DOHH2 (cell line): ENCODE results near the gene UBE2L3.

Experiments used
- H3F3A ChIP-seq: fragments of 200-600 bp; sonication (generic), shearing (Covaris generic); 2 replicates; pipeline ENCODE4 v1.6.0; 2016; ENCODE audit warnings: antibody characterized with exemption, mild to moderate bottlenecking; ENCODE audit not compliant: control insufficient read depth, insufficient read depth
- H3K27ac ChIP-seq: fragments of 200-600 bp; sonication (generic); 2 replicates; pipeline ENCODE4 v1.5.1; 2014; ENCODE audit warnings: low read depth, mild to moderate bottlenecking, low read length, moderate library complexity
- H3K27me3 ChIP-seq: fragments of 200-600 bp; sonication (generic); 2 replicates; pipeline ENCODE4 v1.6.1; 2014; ENCODE audit warnings: mild to moderate bottlenecking, low read length, mixed read lengths; ENCODE audit not compliant: control insufficient read depth
- H3K36me3 ChIP-seq: fragments of 200-600 bp; sonication (generic); 2 replicates; pipeline ENCODE4 v1.6.1; 2014; ENCODE audit warnings: mild to moderate bottlenecking, low read length, moderate library complexity, mixed read lengths; ENCODE audit not compliant: control insufficient read depth
- H3K4me1 ChIP-seq: fragments of 200-600 bp; sonication (generic); 2 replicates; pipeline ENCODE4 v1.6.1; 2014; ENCODE audit warnings: mild to moderate bottlenecking, low read length, mixed read lengths; ENCODE audit not compliant: control insufficient read depth
- H3K4me2 ChIP-seq: fragments of 200-600 bp; sonication (generic); 2 replicates; pipeline ENCODE4 v1.6.0; 2014; ENCODE audit warnings: mild to moderate bottlenecking, low read length, moderate library complexity
- H3K4me3 ChIP-seq: fragments of 200-600 bp; sonication (generic); 2 replicates; pipeline ENCODE4 v1.5.1; 2014; ENCODE audit warnings: mild to moderate bottlenecking, low read length, mixed read lengths
- H3K79me2 ChIP-seq: fragments of 200-600 bp; sonication (generic); 2 replicates; pipeline ENCODE4 v1.6.1; 2014; ENCODE audit warnings: mild to moderate bottlenecking, low read length, mixed read lengths; ENCODE audit not compliant: control insufficient read depth
- H3K9me2 ChIP-seq: fragments of 200-600 bp; sonication (generic); replicated peaks from 2 replicates; pipeline ENCODE4 v1.6.1; 2014; ENCODE audit warnings: mild to moderate bottlenecking, low read length, mixed read lengths; ENCODE audit not compliant: control insufficient read depth
- H3K9me3 ChIP-seq: fragments of 200-600 bp; sonication (generic); 2 replicates; pipeline ENCODE4 v1.6.1; 2014; ENCODE audit warnings: antibody characterized with exemption, low read length, mixed read lengths; ENCODE audit not compliant: control insufficient read depth, insufficient read depth
- H4K20me1 ChIP-seq: fragments of 200-600 bp; sonication (generic); 2 replicates; pipeline ENCODE4 v1.6.0; 2014; ENCODE audit warnings: low read depth, mild to moderate bottlenecking, antibody characterized with exemption, low read length, moderate library complexity; ENCODE audit not compliant: control insufficient read depth, insufficient read depth
- CTCF ChIP-seq: fragments of 200-600 bp; sonication (generic); IDR thresholded peaks from one replicate; pipeline ENCODE4 v1.5.1; 2014; ENCODE audit warnings: antibody characterized with exemption, mild to moderate bottlenecking, low read depth, low read length; ENCODE audit not compliant: poor library complexity, severe bottlenecking
- EZH2phosphoT487 ChIP-seq: fragments of 200-600 bp; sonication (generic); IDR thresholded peaks from 2 replicates; pipeline ENCODE4 v1.6.1; 2017; ENCODE audit warnings: borderline replicate concordance, mild to moderate bottlenecking, antibody characterized with exemption, low read length, moderate library complexity, mixed read lengths

The UBE2L3 gene

GRCh38 chr22:21660904-21661303 lies 93.4 kb downstream of the UBE2L3 start:
- Histone ChIP-seq H3K9me3 (no peaks in the 10 kb centered on the region), H3K27ac (no peak overlapping the region), H4K20me1 (no peaks in the 10 kb centered on the region), H3F3A (peaks cover 9% of the 10 kb centered on the region), H3K79me2 (peaks cover 1% of the 10 kb centered on the region), H3K9me2 (no peaks in the 10 kb centered on the region), H3K4me2 (no peak overlapping the region), H3K4me1 (peaks cover 33% of the 10 kb centered on the region), H3K27me3 (no peaks in the 10 kb centered on the region), H3K36me3 (no peaks in the 10 kb centered on the region), H3K4me3 (no peak overlapping the region)
- TF ChIP-seq EZH2phosphoT487 (no peak), CTCF (no peak)

GRCh38 chr22:21661991-21662390 lies 94.5 kb downstream of the UBE2L3 start:
- peaks cover 12% of the 10 kb centered on the region for H3K79me2 ChIP-seq
- H3K27ac ChIP-seq: no peak overlapping the region
- peaks cover 30% of the 10 kb centered on the region for H3K4me1 ChIP-seq
- no peak overlapping the region for H3K4me3 ChIP-seq
- no peaks in the 10 kb centered on the region for H3K9me2 ChIP-seq
- H3F3A ChIP-seq: 0 out of 2 replicates have a peak, but pooled peaks cover 2% of the 10 kb centered on the region
- H3K4me2 ChIP-seq: no peak overlapping the region
- TF ChIP-seq EZH2phosphoT487: no peak
- no peak for TF ChIP-seq CTCF
- H4K20me1 ChIP-seq: no peaks in the 10 kb centered on the region
- no peaks in the 10 kb centered on the region for H3K9me3 ChIP-seq
- H3K36me3 ChIP-seq: 0 out of 2 replicates have a peak, but pooled peaks cover 3% of the 10 kb centered on the region
- no peaks in the 10 kb centered on the region for H3K27me3 ChIP-seq

GRCh38 chr22:21663738-21664137 lies 96.2 kb downstream of the UBE2L3 start:
- TF ChIP-seq CTCF (no peak), EZH2phosphoT487 (no peak)
- no peaks in the 10 kb centered on the region for H3K9me2 ChIP-seq
- no peaks in the 10 kb centered on the region for H4K20me1 ChIP-seq
- no peaks in the 10 kb centered on the region for H3K9me3 ChIP-seq
- no peak overlapping the region for H3K4me2 ChIP-seq
- no peak overlapping the region for H3K27ac ChIP-seq
- no peaks in the 10 kb centered on the region for H3K27me3 ChIP-seq
- H3K36me3 ChIP-seq: 0 out of 2 replicates have a peak, but pooled peaks cover 3% of the 10 kb centered on the region
- no peaks in the 10 kb centered on the region for H3F3A ChIP-seq
- no peak overlapping the region for H3K4me3 ChIP-seq
- H3K4me1 ChIP-seq: peaks cover 28% of the 10 kb centered on the region
- H3K79me2 ChIP-seq: peaks cover 26% of the 10 kb centered on the region
